NCI-H1092 (cell line): ENCODE measurements around the gene TK2.
"Not testable (repeated sequence)": the region's sequence is repeated elsewhere in the genome, so short reads cannot be mapped to it uniquely, and the experiment has no call there.

Experiments used
- DNase-seq: peaks from one replicate; lab custom pipeline; 2025; lab: John Stamatoyannopoulos, UW

TK2 gene

GRCh38 chr16:66468321-66468965 lies 81.5 kb downstream of the TK2 start:
- no peak for DNase-seq

- DNase-seq = no peak
These were observed 82.3 kb downstream of the TK2 start for GRCh38 chr16:66467611-66468010.

- not testable (repeated sequence) for DNase-seq
These were observed 83.3 kb downstream of the TK2 start for GRCh38 chr16:66466636-66467035.

- not testable (repeated sequence) for DNase-seq
These were observed 84.0 kb downstream of the TK2 start for GRCh38 chr16:66465946-66466345.

- DNase-seq = no peak
These were observed 87.0 kb downstream of the TK2 start for GRCh38 chr16:66462912-66463311.

- DNase-seq = no peak
These were observed 89.2 kb downstream of the TK2 start for GRCh38 chr16:66460703-66461102.

GRCh38 chr16:66459878-66460277 lies 90.0 kb downstream of the TK2 start:
- DNase-seq = no peak

GRCh38 chr16:66458853-66459252 lies 91.1 kb downstream of the TK2 start:
- no peak for DNase-seq

- DNase-seq = no peak
These were observed 91.6 kb downstream of the TK2 start for GRCh38 chr16:66458292-66458691.
